Retinal pigment epithelial cell (primary cell): ENCODE results near the gene MSL2.
A peak's percentile ranks its signal among the peaks of the same experiment; 100 is the strongest.

Experiments
- DNase-seq: peaks from one replicate; pipeline ENCODE4 v3.0.0-alpha.2; 2010; ENCODE audit warnings: low read depth
- H3K4me3 ChIP-seq: 2 replicates; pipeline ENCODE4 v1.5.1; 2011; ENCODE audit warnings: mild to moderate bottlenecking, low read length, control low read depth, moderate library complexity
- CTCF ChIP-seq: conservative IDR thresholded peaks from 2 replicates; pipeline ENCODE4 v1.5.1; 2011; ENCODE audit warnings: low read depth, low read length, control low read depth, inconsistent platforms

The MSL2 gene

GRCh38 chr3:136196064-136196400 lies at the start of gene MSL2:
MSL2 (minus strand) TSS chr3:136196335; CDS start chr3:136195113, 1,222 bp downstream.
- DNase-seq: no peak
- H3K4me3 ChIP-seq: peak within 1 kb of the TSS; percentile 98
- no peak for TF ChIP-seq CTCF

DNA sequence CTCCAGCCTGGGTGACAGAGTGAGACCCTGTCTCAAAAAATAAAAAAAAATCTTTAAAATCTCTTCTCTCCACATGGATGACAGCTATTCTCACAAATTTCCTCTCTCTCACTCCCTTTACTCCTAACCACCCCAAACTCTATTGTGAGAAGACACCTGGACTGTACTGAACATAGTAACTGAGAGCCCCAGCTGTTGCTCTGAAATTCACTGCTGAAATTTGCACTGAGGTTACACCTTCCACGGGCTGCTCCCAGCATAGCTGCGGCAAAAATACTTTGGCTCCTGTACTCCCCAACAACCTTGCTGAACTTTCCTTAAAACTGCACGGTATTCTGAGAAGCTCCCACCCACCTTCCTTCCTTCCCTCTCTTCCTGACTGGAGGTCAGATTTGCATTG lies 49.6 kb upstream of the MSL2 start:
- no peak overlapping the region for H3K4me3 ChIP-seq
- no peak for DNase-seq
- no peak for TF ChIP-seq CTCF

DNA sequence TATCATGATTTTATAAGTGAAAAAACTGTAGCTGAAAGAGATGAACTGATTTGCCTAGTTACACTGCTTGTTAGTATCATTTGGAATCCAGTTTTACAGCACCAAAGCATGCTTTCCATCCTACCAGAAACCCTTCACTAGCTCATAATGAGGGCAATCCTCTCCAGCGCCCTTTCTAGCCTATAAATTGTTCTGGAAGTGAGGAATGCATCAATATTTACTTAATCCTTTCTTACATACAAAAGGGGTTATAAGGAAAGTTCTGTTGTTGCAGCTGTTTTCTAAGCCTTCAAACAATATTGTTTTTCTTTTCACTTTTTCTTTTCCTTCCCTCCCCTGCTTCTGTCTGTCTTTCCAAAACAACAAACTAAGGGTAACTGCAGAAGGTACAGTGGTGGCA lies 43.0 kb upstream of the MSL2 start:
- DNase-seq: no peak
- no peak overlapping the region for H3K4me3 ChIP-seq
- TF ChIP-seq CTCF: no peak

DNA sequence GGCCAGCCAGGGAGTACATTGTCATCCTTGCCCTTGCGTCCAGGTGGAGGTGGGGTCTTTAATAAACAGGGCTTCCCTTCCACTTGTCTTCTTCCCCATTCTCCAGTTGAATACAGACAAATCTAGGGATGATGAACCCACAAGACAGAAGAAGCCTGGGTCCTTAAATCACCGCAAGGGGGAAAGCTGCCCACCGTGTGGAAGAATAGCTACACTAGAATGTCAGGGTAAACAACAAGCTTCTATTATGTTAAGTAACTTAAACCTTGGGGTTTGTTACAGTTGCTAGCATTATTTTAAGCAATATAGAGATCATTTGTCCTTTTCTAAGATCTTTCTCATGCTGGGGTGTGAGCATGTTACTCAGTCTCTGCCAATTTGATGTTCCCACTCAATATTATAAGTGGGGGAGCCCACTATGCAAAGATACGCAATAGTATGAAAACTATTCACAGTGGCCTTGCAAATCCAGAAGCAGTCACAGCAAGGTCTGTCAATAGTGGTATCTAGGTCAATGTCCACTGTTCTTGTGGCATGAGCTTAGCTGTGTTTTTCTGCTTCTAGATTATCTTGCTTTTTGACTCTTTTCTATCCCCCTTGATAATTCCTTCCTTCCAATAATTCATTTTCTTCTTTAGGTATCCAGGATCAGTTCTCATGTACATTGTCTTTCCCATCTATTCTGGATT lies 42.0 kb upstream of the MSL2 start:
- no peak for TF ChIP-seq CTCF

GRCh38 chr3:136237103-136237502 lies 41.0 kb upstream of the MSL2 start:
- no peak for TF ChIP-seq CTCF
- DNase-seq: no peak
- no peak overlapping the region for H3K4me3 ChIP-seq

More for the DNA sequence above, 42.0 kb upstream of the MSL2 start:
- H3K4me3 ChIP-seq: no peak overlapping the region
- DNase-seq: no peak

DNA sequence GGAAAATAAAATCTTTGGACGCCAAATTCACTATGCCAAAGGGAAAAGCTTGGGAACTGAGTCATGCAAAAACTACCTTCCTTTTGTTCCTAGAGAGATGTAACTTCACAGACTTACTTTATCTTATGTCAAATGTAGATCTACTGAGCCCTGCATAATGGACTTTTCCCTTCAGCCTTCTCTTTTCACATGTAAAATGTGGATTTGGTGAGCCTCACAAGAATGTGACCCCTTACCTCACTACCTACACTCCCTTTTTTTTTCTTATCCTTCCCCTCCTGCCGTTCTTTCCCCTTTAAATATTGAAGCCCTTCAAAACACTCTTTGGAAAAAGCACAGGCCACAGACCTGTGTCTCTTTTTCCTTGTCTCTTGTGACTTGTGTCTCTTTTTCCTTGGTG lies 40.0 kb upstream of the MSL2 start:
- no peak for TF ChIP-seq CTCF
- no peak overlapping the region for H3K4me3 ChIP-seq
- DNase-seq: no peak

GRCh38 chr3:136235545-136235944 lies 39.4 kb upstream of the MSL2 start:
- TF ChIP-seq CTCF: no peak

More at GRCh38 chr3:136235545-136235944, 39.4 kb upstream of the MSL2 start:
- no peak overlapping the region for H3K4me3 ChIP-seq
- no peak for DNase-seq
